ENCODE measurements around the gene SEC16B. TPM values are rescaled to one million over a fixed set of nuclear protein-coding genes. Genes with fewer than 3 reads are reported as not detected.

The SEC16B gene
- polyA plus RNA-seq, 1 experiment = 1.5 TPM

- ChIA-PET CTCF (interaction anchor here (1.0 to 2.7 kb wide), 3 partner anchors 11 to 71 kb away, joined by 3 to 12 read pairs (median 7); no protein-coding TSS in a partner anchor), POLR2A (no interaction called here)
- no peak overlapping the region for H3K4me3 ChIP-seq (ENCODE audit: low read depth, low read length)
- no peaks in the 10 kb centered on the region for H3K27me3 ChIP-seq (ENCODE audit: control insufficient read depth, insufficient read depth, low read length)
- no peak for DNase-seq (ENCODE audit: low read depth)
- H3K36me3 ChIP-seq (ENCODE audit: control insufficient read depth, insufficient read depth, low read length) = no peaks in the 10 kb centered on the region; the same call in 1 of the 2 replicates
- no peak for TF ChIP-seq CTCF (IDR thresholded peaks at IDR 0.05; ENCODE audit: insufficient read depth, low read depth, low read length)
Observed at GRCh38 chr1:177960939-177961622, 8.8 kb downstream of the SEC16B start.

DNA sequence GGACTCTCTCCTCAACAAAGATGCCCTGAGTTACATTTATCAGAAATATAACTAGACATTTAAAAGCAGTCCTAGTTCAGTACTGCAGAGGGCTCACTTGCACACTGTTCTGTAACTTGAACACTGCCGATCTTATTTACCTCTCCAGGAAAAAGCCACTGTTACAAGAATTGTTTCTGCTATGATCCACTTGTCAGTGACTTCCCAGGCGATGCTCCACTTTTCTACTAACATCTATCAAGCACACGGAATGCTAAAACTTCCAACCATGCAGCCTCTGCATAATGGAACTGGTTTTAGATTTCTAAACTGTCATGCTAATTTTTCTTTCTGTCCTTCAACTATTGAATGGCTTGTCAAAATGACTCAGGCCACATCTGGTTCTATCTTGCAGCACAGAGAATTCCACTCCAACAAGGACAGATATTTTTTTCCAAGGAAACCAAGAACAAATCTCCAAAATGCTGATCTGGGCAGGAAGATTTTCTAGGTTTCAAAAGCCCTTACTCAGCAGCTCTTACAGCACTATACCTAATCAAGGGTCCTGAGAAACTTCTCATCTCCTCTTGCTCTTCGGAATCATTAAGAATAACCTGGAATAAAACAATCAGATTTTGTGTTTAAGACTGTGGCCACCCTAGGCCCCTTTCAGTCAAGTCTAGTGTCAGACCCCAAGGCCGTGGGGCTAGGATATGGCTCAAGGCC lies 9.9 kb downstream of the SEC16B start:
- CTCF ChIA-PET = interaction anchor here (1.0 to 2.7 kb wide), 4 partner anchors 11 to 72 kb away, joined by 4 to 12 read pairs (median 6); no protein-coding TSS in a partner anchor
- Histone ChIP-seq H3K27me3 (ENCODE audit: control insufficient read depth, insufficient read depth, low read length) (no peaks in the 10 kb centered on the region), H3K4me3 (ENCODE audit: low read depth, low read length) (no peak overlapping the region), H3K36me3 (ENCODE audit: control insufficient read depth, insufficient read depth, low read length) (no peaks in the 10 kb centered on the region; the same call in 1 of the 2 replicates)
- POLR2A ChIA-PET = no interaction called here
- DNase-seq (ENCODE audit: low read depth) = no peak
- peak; percentile 46 for TF ChIP-seq CTCF (IDR thresholded peaks at IDR 0.05; ENCODE audit: insufficient read depth, low read depth, low read length)

GRCh38 chr1:177958092-177958491 lies 11.8 kb downstream of the SEC16B start:
- no peak for TF ChIP-seq CTCF (IDR thresholded peaks at IDR 0.05; ENCODE audit: insufficient read depth, low read depth, low read length)
- CTCF ChIA-PET = interaction anchor here (1.1 to 1.7 kb wide), 6 partner anchors 8 to 325 kb away, joined by 3 to 7 read pairs (median 4); partner anchors contain the start of gene SEC16B

DNA sequence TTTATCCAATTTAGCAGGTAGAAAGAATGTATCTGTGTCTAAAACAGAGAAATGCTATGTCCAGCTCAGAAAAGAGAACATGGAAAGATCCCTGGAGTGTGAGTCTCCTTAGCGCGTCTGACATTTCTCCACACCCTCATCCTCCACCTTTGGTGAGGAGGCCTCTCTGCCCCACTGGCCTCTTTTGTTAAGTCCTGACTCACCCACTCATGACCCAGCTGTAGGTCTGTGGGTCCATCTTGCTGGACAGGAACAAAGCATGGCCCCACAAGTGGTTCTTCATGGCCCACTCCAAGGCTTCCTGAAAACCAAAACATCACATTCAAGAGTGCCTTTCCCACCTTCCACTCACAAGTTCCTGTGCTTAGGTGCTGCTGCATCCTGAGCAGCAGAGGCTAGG lies 15.8 kb downstream of the SEC16B start:
- no peak for TF ChIP-seq CTCF (IDR thresholded peaks at IDR 0.05; ENCODE audit: insufficient read depth, low read depth, low read length)
- ChIA-PET POLR2A (no interaction called here), CTCF (interaction anchor here (0.6 to 1.7 kb wide), 5 partner anchors 78 to 798 kb away, joined by 3 to 4 read pairs (median 4); no protein-coding TSS in a partner anchor)
- H3K36me3 ChIP-seq (ENCODE audit: control insufficient read depth, insufficient read depth, low read length) = no peaks in the 10 kb centered on the region
- DNase-seq (ENCODE audit: low read depth) = no peak
- H3K4me3 ChIP-seq (ENCODE audit: low read depth, low read length) = no peak overlapping the region
- H3K27me3 ChIP-seq (ENCODE audit: control insufficient read depth, insufficient read depth, low read length) = no peaks in the 10 kb centered on the region

More at GRCh38 chr1:177958092-177958491, 11.8 kb downstream of the SEC16B start:
- Histone ChIP-seq H3K36me3 (ENCODE audit: control insufficient read depth, insufficient read depth, low read length) (no peaks in the 10 kb centered on the region), H3K27me3 (ENCODE audit: control insufficient read depth, insufficient read depth, low read length) (no peaks in the 10 kb centered on the region), H3K4me3 (ENCODE audit: low read depth, low read length) (no peak overlapping the region)
- POLR2A ChIA-PET = no interaction called here
- no peak for DNase-seq (ENCODE audit: low read depth)

- H3K27me3 ChIP-seq (ENCODE audit: control insufficient read depth, insufficient read depth, low read length) = no peaks in the 10 kb centered on the region
- POLR2A ChIA-PET = no interaction called here
Observed at GRCh38 chr1:177953549-177953948, 16.3 kb downstream of the SEC16B start.

More at GRCh38 chr1:177953549-177953948, 16.3 kb downstream of the SEC16B start:
- DNase-seq (ENCODE audit: low read depth) = no peak
- Histone ChIP-seq H3K36me3 (ENCODE audit: control insufficient read depth, insufficient read depth, low read length) (no peaks in the 10 kb centered on the region), H3K4me3 (ENCODE audit: low read depth, low read length) (no peak overlapping the region)
- no peak for TF ChIP-seq CTCF (IDR thresholded peaks at IDR 0.05; ENCODE audit: insufficient read depth, low read depth, low read length)
- CTCF ChIA-PET = interaction anchor here (0.6 to 1.7 kb wide), 4 partner anchors 79 to 580 kb away, joined by 3 to 4 read pairs (median 4); no protein-coding TSS in a partner anchor

All from BJ (cell line).